PC-9 (cell line): ENCODE data around the gene RPGRIP1L. TPM values are rescaled to one million over a fixed set of nuclear protein-coding genes. Genes with fewer than 3 reads are reported as not detected.
A peak's percentile ranks its signal among the peaks of the same experiment; 100 is the strongest.

Source experiments
- BruUV-seq: library from RNA; stranded (reverse); fragments of 400-500 nt; replicated peaks from 2 replicates; lab custom pipeline; 2021; lab: Mats Ljungman, UMichigan
- CTCF ChIA-PET: fragments of 300-600 bp; sonication (Branson Sonifier 250); formaldehyde crosslinking; loops from one replicate; lab custom pipeline; 2022; ENCODE audit warnings: antibody characterized with exemption; lab: Charles Lee
- POLR2A ChIA-PET: fragments of 300-600 bp; sonication (Branson Sonifier 250); formaldehyde crosslinking; loops from one replicate; lab custom pipeline; 2022; ENCODE audit warnings: antibody characterized with exemption; ENCODE audit not compliant: unreplicated experiment; lab: Charles Lee
- DNase-seq, 2 experiments: peaks; one replicate each; pipeline versions ENCODE4 v3.0.0 to v3.0.0-alpha.2; 2015 to 2022; ENCODE audit warnings: mixed read lengths in 1 of 2
- H2AFZ ChIP-seq: fragments of 200-600 bp; sonication (generic); 2 replicates; pipeline ENCODE4 v1.8.1; 2017; ENCODE audit warnings: antibody characterized with exemption
- H3F3A ChIP-seq: fragments of 200-600 bp; sonication (generic); 2 replicates; pipeline ENCODE4 v1.8.1; 2017; ENCODE audit warnings: antibody characterized with exemption, mild to moderate bottlenecking, low read depth; ENCODE audit not compliant: insufficient read depth
- H3K27ac ChIP-seq: fragments of 200-600 bp; sonication (generic); 2 replicates; pipeline ENCODE4 v1.6.1; 2016; ENCODE audit warnings: mixed run types
- H3K27me3 ChIP-seq: fragments of 200-600 bp; sonication (generic); 2 replicates; pipeline ENCODE4 v1.6.1; 2016; ENCODE audit warnings: low read depth, mixed run types; ENCODE audit not compliant: insufficient read depth
- H3K36me3 ChIP-seq: fragments of 200-600 bp; sonication (generic); 2 replicates; pipeline ENCODE4 v1.6.1; 2016; ENCODE audit warnings: low read depth, mixed run types
- H3K4me1 ChIP-seq: fragments of 200-600 bp; sonication (generic); replicated peaks from 2 replicates; pipeline ENCODE4 v1.6.1; 2016; ENCODE audit warnings: mixed run types; ENCODE audit not compliant: insufficient read depth
- H3K4me2 ChIP-seq: fragments of 200-600 bp; sonication (generic); 2 replicates; pipeline ENCODE4 v1.6.1; 2017; ENCODE audit warnings: mixed run types
- H3K4me3 ChIP-seq: fragments of 200-600 bp; sonication (generic); 2 replicates; pipeline ENCODE4 v1.6.1; 2016; ENCODE audit warnings: mixed run types
- H3K79me2 ChIP-seq: fragments of 200-600 bp; sonication (generic); 2 replicates; pipeline ENCODE4 v1.6.1; 2017; ENCODE audit warnings: low read depth, mixed run types
- H3K9me2 ChIP-seq: fragments of 200-600 bp; sonication (generic); 2 replicates; pipeline ENCODE4 v1.8.1; 2017; ENCODE audit warnings: mild to moderate bottlenecking; ENCODE audit not compliant: insufficient read depth
- H3K9me3 ChIP-seq: fragments of 200-600 bp; sonication (generic); 2 replicates; pipeline ENCODE4 v1.8.1; 2016; ENCODE audit warnings: low read depth; ENCODE audit not compliant: insufficient read depth
- H4K20me1 ChIP-seq: fragments of 200-600 bp; sonication (generic); 2 replicates; pipeline ENCODE4 v1.8.1; 2017; ENCODE audit not compliant: insufficient read depth
- CTCF ChIP-seq: fragments of 200-600 bp; sonication (generic); conservative IDR thresholded peaks from 2 replicates; pipeline ENCODE4 v1.6.1; 2017; ENCODE audit warnings: mixed run types, antibody characterized with exemption, mild to moderate bottlenecking, moderate library complexity
- EZH2 ChIP-seq: fragments of 200-600 bp; sonication (generic); IDR thresholded peaks from 2 replicates; pipeline ENCODE4 v1.8.0; 2017; ENCODE audit warnings: antibody characterized with exemption, low read depth
- intact Hi-C: fragments of 100-400 bp; cut with micrococcal nuclease; formaldehyde crosslinking; loops from one replicate; pipeline ENCODE4 v1.10.0; 2022; ENCODE audit not compliant: unreplicated experiment
- total RNA-seq: library from RNA; stranded (reverse); gene quantifications from 2 replicates; pipeline ENCODE4 v1.2.3, GENCODE V29; 2021

Gene RPGRIP1L
- total RNA-seq, 1 experiment from 2014 or later: 14.0 TPM

- no peaks in the 10 kb centered on the region for H4K20me1 ChIP-seq
- POLR2A ChIA-PET: no interaction called here
- no peaks in the 10 kb centered on the region for H3K9me3 ChIP-seq
- H3K4me3 ChIP-seq: no peak overlapping the region
- intact Hi-C loops: no loop called here
- DNase-seq: no peak
- H3K79me2 ChIP-seq: no peaks in the 10 kb centered on the region
- no peak overlapping the region for H3K27ac ChIP-seq
- H2AFZ ChIP-seq: no peak overlapping the region
- no peaks in the 10 kb centered on the region for H3K36me3 ChIP-seq
- no peaks in the 10 kb centered on the region for H3F3A ChIP-seq
- no peaks in the 10 kb centered on the region for H3K27me3 ChIP-seq
- no peaks in the 10 kb centered on the region for H3K9me2 ChIP-seq
- TF ChIP-seq EZH2 (no peak), CTCF (no peak)
- H3K4me1 ChIP-seq: no peaks in the 10 kb centered on the region
- H3K4me2 ChIP-seq: no peak overlapping the region
- CTCF ChIA-PET: no interaction called here
- BruUV-seq: no TSS peak
These were observed 147.1 kb downstream of the RPGRIP1L start for GRCh38 chr16:53556521-53556920.

GRCh38 chr16:53549970-53550690 is 153.5 kb downstream of the RPGRIP1L start:
- Histone ChIP-seq H4K20me1 (no peaks in the 10 kb centered on the region), H3F3A (no peaks in the 10 kb centered on the region), H3K4me3 (no peak overlapping the region), H3K27ac (no peak overlapping the region), H3K36me3 (no peaks in the 10 kb centered on the region), H3K4me1 (no peaks in the 10 kb centered on the region), H2AFZ (no peak overlapping the region), H3K27me3 (no peaks in the 10 kb centered on the region), H3K79me2 (no peaks in the 10 kb centered on the region), H3K9me3 (no peaks in the 10 kb centered on the region), H3K4me2 (peak overlapping the region; percentile 50), H3K9me2 (no peaks in the 10 kb centered on the region)
- ChIA-PET POLR2A (interaction anchor here (0.5 to 0.7 kb wide), 3 partner anchors 92 to 1838 kb away, joined by 3 to 4 read pairs (median 4); no protein-coding TSS in a partner anchor), CTCF (interaction anchor here (0.5 to 1.0 kb wide), 11 partner anchors 9 to 1915 kb away, joined by 3 to 12 read pairs (median 4); no protein-coding TSS in a partner anchor)
- TF ChIP-seq CTCF (peak; percentile 78), EZH2 (no peak)
- peak; percentile 41 to 55 for DNase-seq
- no TSS peak for BruUV-seq
- intact Hi-C loops: loop anchor here (2.0 to 5.0 kb wide), 2 partner anchors 223 to 1407 kb away; no protein-coding TSS in a partner anchor

Other genes starting within 250 kb of the RPGRIP1L start
- gene AKTIP, start 200.7 kb downstream of the RPGRIP1L start, total RNA-seq: 27.8 and 33.0 TPM in 2 replicates
- 49.2 and 58.1 TPM in 2 replicates for gene FTO, start 297 bp upstream of the RPGRIP1L start, total RNA-seq